Measurements from ENCODE around the gene SMYD5. TPM values are rescaled to one million over a fixed set of nuclear protein-coding genes. Genes with fewer than 3 reads are reported as not detected.

Gene SMYD5
- total and polyA plus RNA-seq, 9 of the 15 experiments (the other 6 are each of a cell fraction or from before 2014, with no cell fraction given) = 11.4 to 56.8 (median 32.0) TPM

GRCh38 chr2:73225513-73226360 is 11.7 kb downstream of the SMYD5 start:
- Histone ChIP-seq H3K4me3 (no peak overlapping the region), H3K27ac (ENCODE audit: extremely low read depth, low read depth, low read length) (no peak overlapping the region), H4K20me1 (replicated peaks; ENCODE audit: control insufficient read depth, insufficient read depth, low read length) (peaks cover 3% of the 10 kb centered on the region; the same call in 1 of the 2 replicates), H2AFZ (ENCODE audit: low read depth, low read length) (no peak overlapping the region), H3K9ac (ENCODE audit: insufficient read depth in 1 of 2, low read depth in 2 of 2, low read length in 2 of 2) (peak overlapping the region in 1 of 2 experiments; percentile 62; a peak in 1 of 4 replicates), H3K4me1 (replicated peaks in 1 of 2; ENCODE audit: control insufficient read depth in 2 of 2, insufficient read depth in 2 of 2, low read length in 2 of 2) (peaks cover 0 to 7% of the 10 kb centered on the region in 2 experiments; a peak in 3 of 5 replicates), H3K36me3 (ENCODE audit: control insufficient read depth, insufficient read depth, low read length) (peaks cover 89% of the 10 kb centered on the region), H3K79me2 (ENCODE audit: control insufficient read depth, insufficient read depth, low read length) (no peaks in the 10 kb centered on the region), H3K4me2 (ENCODE audit: insufficient read depth, low read length) (no peak overlapping the region), H3K9me3 (replicated peaks; ENCODE audit: control insufficient read depth, insufficient read depth, low read depth, low read length) (no peaks in the 10 kb centered on the region), H3K27me3 (ENCODE audit: control insufficient read depth in 2 of 2, insufficient read depth in 2 of 2, low read length in 2 of 2) (no peaks in the 10 kb centered on the region), H3K9me1 (ENCODE audit: control insufficient read depth, insufficient read depth, low read length) (no peaks in the 10 kb centered on the region)
- CTCF ChIA-PET (ENCODE audit: low intra/inter-chr PET ratio) = no interaction called here
- BruUV-seq (replicated peaks) = TSS peak; percentile 20
- ATAC-seq = peak; percentile 24; the same call in 2 of the 3 replicates
- WGBS (ENCODE audit: insufficient coverage, low coverage, missing lambda C conversion rate) = 73% methylated on average over 8 of the region's 9 CpGs
- no peak for FAIRE-seq
- in situ Hi-C loops (cut with MboI) = no loop called here
- TF ChIP-seq CBFA2T3 (IDR thresholded peaks at IDR 0.05) (peak; percentile 12; the same call in 1 of the 2 replicates), SPI1 (IDR thresholded peaks at IDR 0.05; ENCODE audit: borderline replicate concordance, low read depth, low read length) (peak; percentile 43; the same call in 1 of the 2 replicates), POLR2G (IDR thresholded peaks at IDR 0.05; ENCODE audit: low read depth, low read length) (0 out of 2 replicates have a peak, but pooled peaks have one; percentile 12), NFE2L1 (tag; IDR thresholded peaks at IDR 0.05; ENCODE audit: borderline replicate concordance, low read depth) (no peak), ZBTB33 (CRISPR knock-in tag; IDR thresholded peaks at IDR 0.05) (peak; percentile 61; the same call in 1 of the 2 replicates)
- POLR2A ChIA-PET = interaction anchor here (4.9 kb wide), 1 partner anchor 9 kb away, joined by 43 read pairs; the partner anchor contains the start of genes CCT7 and PRADC1
- no peak for DNase-seq (ENCODE audit: extremely low read depth in 1 of 4, low spot score in 3 of 4)
- intact Hi-C loops (cut with micrococcal nuclease) = no loop called here

Measured in K562 (cell line).